HepG2 (cell line): ENCODE measurements around the gene DCP1B.

Experiments
- AGO2 ChIP-seq: fragments of 200-400 bp; formaldehyde crosslinking; optimal IDR thresholded peaks from 2 replicates; pipeline ENCODE3; 2017; ENCODE audit warnings: mild to moderate bottlenecking, low read depth, low read length, moderate library complexity
- FOXK2 ChIP-seq: fragments of 450-650 bp; IDR thresholded peaks from 2 replicates; pipeline ENCODE4 v1.6.1; 2016
- RCOR2 ChIP-seq: IDR thresholded peaks from 2 replicates; pipeline ENCODE4 v1.6.1; 2016; ENCODE audit warnings: missing biosample characterization, missing genetic modification reagents
- REST ChIP-seq, 2 experiments: IDR thresholded peaks; 2 replicates each; pipeline ENCODE4 v1.6.1; 2011 to 2012; ENCODE audit warnings: low read length in 2 of 2, borderline replicate concordance in 1 of 2, low read depth in 1 of 2, mild to moderate bottlenecking in 1 of 2, moderate library complexity in 1 of 2
- TEF ChIP-seq: sonication (generic); formaldehyde crosslinking; IDR thresholded peaks from 2 replicates; pipeline ENCODE4 v1.5.0; 2020; ENCODE audit warnings: missing genetic modification reagents
- USF2 ChIP-seq, 2 experiments: sonication (generic) in 1 of 2; formaldehyde crosslinking in 1 of 2; IDR thresholded peaks; 2 replicates each; pipeline versions ENCODE4 v1.5.1 to v1.6.1; 2011 to 2020; ENCODE audit warnings: borderline replicate concordance in 1 of 2, low read depth in 1 of 2, low read length in 1 of 2, mild to moderate bottlenecking in 1 of 2, missing genetic modification reagents in 1 of 2, moderate library complexity in 1 of 2
- ZBTB10 ChIP-seq: sonication (generic); formaldehyde crosslinking; IDR thresholded peaks from 2 replicates; pipeline ENCODE4 v1.4.0; 2020; ENCODE audit warnings: missing genetic modification reagents, borderline replicate concordance
- ZBTB20 ChIP-seq: sonication (generic); formaldehyde crosslinking; IDR thresholded peaks from 2 replicates; pipeline ENCODE4 v1.8.1; 2023; ENCODE audit warnings: missing genetic modification reagents, low read depth, mild to moderate bottlenecking, borderline replicate concordance
- TF ChIP-seq, protein P1 (sequence below): sonication (generic); formaldehyde crosslinking; conservative IDR thresholded peaks from 2 replicates; pipeline ENCODE4 v1.8.0; 2022; ENCODE audit warnings: low read depth, missing genetic modification reagents

DNA sequence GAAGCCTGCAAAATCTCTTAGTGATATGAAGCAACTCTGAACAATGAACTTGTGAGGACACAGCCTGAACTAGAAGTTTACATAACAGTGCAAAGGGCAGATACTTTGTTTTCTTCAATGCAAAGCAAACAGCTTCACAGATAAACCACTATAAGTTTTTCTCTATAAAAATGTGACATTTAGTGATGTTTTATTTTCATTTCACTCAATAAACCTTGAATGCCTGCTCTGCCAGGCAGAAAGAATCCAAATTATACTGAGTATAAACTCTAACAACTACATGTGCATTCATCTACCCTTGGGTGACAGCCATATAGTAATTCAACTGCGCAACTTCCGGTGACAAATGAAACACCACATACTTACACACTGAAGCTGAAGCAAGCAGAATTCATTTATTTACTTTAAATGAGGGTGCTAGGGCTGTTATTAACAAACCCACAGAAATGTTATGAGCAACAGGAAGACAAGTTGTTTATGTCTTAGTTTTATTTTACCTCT lies 10.3 kb downstream of the DCP1B start:
- TF ChIP-seq TEF (CRISPR knock-in tag) (peak; percentile 80), AGO2 (no peak), ZBTB20 (CRISPR knock-in tag) (peak; percentile 86; the same call in 1 of the 2 replicates), ZBTB10 (CRISPR knock-in tag) (no peak), USF2 (IDR thresholded peaks at IDR 0.05; ENCODE audit: low read depth, low read length) (no peak), USF2 (CRISPR knock-in tag; IDR thresholded peaks at IDR 0.05; ENCODE audit: borderline replicate concordance) (no peak), REST (IDR thresholded peaks at IDR 0.05; ENCODE audit: borderline replicate concordance in 1 of 2, low read depth in 1 of 2, low read length in 2 of 2) (no peak), FOXK2 (no peak), RCOR2 (CRISPR knock-in tag) (no peak)
- TF ChIP-seq, protein P1, sequence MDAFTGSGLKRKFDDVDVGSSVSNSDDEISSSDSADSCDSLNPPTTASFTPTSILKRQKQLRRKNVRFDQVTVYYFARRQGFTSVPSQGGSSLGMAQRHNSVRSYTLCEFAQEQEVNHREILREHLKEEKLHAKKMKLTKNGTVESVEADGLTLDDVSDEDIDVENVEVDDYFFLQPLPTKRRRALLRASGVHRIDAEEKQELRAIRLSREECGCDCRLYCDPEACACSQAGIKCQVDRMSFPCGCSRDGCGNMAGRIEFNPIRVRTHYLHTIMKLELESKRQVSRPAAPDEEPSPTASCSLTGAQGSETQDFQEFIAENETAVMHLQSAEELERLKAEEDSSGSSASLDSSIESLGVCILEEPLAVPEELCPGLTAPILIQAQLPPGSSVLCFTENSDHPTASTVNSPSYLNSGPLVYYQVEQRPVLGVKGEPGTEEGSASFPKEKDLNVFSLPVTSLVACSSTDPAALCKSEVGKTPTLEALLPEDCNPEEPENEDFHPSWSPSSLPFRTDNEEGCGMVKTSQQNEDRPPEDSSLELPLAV (CRISPR knock-in tag), result no peak
